NOMO-1 treated with dmso at 0.1 percent for 144 hours (cell line): ENCODE data around the gene BAZ2B.

Experiments used
- DNase-seq: peaks from one replicate; lab custom pipeline; 2025; ENCODE audit not compliant: unreplicated experiment; lab: John Stamatoyannopoulos, UW

Gene BAZ2B

DNA sequence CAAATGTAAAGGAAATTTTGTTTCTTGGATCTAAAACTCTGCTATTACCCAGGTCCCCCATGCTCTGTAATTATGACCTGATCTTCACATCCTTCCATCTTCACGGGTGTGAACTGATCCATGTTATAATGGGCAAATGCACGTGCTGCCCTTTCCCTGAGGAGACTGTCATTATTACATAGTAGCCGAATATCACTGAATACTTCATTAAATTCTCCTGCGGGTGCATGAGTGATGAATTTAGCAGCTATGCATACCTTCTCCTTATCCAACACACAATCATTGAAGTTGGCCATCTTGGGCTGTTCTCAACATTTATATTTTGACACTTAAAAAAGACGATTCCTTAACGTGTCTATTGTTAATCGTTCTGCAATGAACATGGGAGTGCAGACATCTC, 153.4 kb downstream of the BAZ2B start:
- no peak for DNase-seq

DNA sequence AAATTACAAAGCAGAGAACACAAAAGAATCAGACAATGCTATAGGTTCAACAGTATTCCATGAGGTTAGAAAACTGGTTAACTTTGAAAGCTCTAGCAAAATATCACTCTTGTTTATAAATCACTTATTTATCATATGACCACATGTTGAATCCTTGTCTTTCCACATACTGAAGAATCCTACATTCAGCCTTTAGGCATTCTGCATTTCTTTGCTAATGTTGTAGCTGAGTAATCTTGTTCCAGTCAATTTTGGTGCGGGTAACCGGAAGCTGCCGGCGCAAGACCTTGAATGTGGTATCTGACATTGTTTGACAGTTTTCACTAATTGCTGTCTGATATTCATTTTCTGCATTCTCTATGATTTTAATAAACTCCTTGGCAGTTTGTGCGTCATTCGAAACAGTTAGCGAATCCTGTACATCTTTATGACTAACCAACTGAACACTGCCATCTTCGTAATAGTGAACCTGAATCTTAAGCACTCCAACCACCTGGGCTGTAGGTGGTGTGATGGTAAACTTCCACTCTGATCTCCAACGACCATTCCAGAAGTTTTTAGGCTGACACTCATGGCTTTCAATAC, 154.1 kb downstream of the BAZ2B start:
- no peak for DNase-seq

DNA sequence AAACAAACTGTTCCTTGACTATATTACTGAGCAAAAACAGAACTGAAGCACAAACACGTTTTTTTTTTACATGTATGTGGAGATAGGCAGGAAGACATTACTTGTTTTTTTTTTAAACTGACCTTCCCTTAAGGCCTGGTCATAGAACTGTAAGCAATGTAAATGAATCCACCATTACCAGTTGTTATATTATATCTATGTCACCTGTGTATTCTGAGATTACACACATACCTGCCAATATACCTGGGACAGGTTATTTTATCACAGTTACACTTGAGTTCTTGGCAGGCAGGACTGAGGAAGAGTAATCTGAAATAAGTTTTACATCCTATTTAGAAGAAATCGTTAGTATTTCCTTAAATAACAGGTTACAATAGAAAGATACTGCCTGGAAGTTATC, 155.3 kb downstream of the BAZ2B start:
- DNase-seq = no peak

DNA sequence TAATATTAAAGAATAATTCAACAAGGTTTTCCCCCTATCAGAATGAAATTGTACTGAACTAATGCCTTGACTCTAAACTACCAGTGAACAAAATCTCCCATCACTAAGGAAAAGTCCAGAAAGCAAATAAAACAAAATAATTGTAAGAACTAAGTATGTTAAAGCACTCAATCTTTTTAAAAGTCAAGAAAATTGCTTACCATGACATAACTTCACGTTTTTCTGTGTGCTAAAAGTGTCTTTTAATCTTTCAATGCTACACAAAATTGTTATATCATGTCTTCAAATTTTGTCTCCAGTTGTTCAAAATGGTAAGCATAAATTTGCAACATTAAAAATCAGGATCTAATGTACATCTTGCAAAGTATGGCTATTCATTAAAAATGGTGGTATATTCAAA, 156.1 kb downstream of the BAZ2B start:
- DNase-seq = no peak

DNA sequence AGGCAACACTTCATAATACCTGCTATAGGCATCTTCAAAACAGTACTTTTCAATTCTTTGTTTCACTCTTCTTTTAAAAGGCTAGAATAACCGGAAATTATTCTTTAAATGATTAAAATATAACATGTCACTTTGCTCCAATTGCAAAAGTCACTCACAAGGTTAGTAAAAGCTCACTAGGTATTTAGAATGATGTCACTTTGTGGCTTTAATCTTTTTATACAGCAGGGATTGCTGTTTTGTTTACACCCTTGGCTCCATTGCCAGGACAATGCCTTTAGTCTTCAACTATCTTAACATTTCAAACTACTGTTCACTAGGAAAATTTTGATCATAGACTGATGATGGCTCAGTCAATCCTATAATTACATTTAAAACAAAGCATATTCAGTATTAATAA, 157.1 kb downstream of the BAZ2B start:
- DNase-seq = no peak

DNA sequence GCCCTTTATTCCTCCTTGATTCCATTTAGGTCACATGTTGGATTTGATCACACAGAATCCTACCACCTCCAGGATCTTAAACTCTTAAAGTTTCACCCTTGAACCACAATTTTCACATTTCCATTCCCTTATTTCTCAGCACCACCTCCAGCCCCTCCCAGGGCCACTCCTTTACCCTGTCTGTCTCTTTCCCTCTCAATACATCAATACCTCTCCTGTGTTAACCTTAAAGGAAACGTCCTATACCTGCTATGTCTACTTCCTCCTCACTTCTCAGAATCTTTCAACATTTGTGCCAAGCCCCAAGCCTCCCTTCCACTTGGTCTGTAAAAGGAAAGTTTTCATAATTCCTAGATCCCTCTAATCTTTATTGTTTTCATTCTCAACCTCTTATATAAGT, 158.8 kb downstream of the BAZ2B start:
- DNase-seq = no peak

DNA sequence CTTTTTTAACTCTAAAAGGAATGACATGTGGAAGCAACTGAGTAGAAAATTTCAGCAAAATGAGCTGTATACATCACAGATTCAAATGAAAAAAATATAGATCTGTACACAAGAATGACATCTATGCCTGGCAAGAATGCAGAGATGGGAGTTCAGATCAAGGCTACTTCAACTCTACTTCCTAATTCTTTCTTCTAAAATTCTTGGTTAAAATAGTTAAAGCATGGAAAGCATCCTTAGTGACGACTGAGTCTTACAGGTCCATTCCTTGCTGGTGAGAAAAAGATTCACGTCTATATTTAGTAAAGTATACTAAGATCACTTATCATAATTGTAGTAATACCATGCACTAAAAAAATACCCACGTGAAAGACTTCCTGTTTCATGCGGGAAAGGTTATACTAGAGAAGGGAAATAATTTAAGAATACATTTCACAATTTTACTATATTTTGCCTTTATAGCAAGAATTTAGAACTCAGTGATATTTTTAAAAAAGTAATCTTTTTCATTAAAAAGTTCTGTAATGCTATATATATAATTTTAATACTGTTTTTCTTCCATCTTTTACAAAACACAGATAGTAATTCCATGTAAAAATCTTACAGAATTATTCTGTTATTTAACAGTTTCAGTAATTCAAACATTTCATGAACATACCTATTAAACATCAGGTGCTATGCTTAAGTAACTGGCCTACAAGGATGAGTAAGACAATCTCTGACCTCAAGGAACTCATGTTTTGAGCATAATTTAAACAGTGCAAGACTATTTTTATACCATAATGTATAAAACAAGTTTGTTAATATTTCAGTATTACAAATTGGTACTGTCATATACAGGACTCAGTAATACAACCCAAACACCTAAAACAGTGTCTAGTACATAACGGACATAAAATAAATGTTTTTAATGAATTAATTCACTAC, 159.6 kb downstream of the BAZ2B start:
- peak; percentile 2 for DNase-seq

DNA sequence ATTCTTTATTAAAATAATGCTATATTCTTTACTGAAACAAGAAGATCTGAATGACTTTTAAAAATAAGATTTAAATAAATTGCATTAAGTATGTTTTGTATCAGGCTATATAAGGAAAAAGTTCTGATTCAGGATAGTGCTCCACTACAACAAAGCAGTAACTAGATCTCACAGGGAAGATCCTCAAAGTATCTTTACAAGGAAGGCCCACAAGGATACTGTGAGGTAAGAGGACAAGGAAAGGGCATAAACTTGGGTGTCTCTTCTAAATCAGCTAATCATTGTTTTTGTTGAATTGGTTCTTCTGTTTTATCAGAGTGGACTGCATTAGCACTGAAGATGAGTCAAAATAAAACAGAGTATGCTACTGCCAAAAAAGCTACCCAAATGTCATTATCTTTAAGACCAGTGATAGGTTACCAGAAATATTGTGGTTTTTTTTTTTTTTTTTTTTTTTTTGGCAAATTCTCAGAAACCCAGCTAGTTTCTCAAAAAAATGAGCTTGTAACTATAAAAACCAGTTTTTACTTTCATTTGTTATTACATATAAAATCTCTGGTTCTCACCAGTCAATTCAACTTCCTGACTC, 160.9 kb downstream of the BAZ2B start:
- no peak for DNase-seq

DNA sequence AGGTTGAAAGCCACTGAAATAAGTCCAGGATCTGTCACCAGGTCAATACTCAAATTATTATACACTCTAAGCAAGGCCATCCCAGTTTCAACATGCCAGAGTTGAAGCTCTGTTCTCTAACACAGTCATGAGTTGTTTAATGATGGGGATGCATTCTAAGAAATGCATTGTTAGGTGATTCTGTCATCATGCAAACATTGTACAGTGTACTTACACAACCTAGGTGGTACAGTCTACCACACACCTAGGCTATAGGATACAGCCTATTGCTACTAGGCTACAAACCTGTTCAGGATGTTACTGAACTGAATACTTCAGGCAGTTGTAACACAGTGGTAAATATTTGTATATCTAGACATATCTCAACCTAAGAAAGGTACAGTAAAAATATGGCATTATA, 162.2 kb downstream of the BAZ2B start:
- DNase-seq = no peak

DNA sequence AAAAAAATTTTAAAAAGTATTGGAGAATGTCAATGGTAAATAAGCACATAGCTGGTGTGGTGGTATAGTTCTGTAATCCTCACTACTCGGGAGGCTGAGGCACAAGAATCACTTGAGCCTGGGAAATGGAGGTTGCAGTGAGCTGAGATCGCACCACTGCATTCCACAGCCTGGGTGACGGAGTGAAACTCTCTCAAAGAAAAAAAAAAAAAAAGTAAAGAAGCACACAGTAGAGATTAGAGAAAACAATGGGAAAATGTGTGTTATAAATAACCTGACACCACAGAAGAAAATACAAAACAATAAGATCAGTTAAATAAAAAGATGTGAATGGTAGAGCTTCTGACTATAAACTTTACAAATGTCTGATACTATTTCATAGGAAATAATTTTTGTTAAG, 166.2 kb downstream of the BAZ2B start:
- DNase-seq = no peak

DNA sequence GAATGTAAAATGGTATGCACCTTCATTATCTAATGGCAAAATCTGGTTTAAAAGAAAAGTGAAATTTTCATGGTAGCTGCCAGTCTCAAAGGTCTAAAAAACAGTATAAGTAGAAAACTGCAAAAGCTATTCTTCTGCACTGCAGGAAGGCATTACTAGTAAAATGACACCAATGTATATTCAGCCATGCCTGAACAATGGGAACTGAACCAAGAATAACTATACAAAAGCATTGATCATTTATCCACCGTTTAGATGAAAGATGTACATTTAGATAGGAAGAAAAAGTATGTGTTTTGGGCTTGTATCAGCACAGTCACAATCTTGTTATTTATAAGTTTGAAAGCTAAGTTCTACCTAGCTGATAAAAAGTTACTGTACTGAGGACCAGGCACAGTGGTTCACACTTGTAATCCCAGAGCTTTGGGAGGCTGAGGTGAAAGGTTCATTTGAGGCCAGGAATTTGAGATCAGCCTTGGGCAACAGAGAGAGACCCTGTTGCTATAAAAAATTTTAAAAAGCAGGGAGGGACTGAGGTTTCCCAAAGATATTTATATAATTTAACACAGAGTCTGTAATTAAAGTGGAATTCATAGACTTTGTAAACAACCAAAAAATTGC, 166.7 kb downstream of the BAZ2B start:
- DNase-seq = no peak

DNA sequence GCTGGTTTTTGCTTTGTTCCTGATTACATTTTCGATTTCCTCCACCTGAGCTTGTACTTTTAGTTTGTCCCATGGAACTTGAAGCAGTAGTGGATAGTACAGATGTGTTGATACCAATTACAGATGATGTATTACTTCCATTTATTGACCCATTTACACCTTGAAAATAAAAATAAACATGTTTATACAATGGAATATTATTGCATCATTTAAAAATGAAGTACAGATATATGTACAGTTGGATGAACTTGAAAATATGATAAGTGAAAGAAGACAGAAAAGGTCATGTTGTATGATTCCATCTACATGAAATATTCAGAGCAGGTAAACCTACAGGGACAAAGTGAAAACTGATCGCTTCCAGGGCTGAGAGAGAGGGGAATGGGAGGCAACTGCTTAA, 169.5 kb downstream of the BAZ2B start:
- no peak for DNase-seq

DNA sequence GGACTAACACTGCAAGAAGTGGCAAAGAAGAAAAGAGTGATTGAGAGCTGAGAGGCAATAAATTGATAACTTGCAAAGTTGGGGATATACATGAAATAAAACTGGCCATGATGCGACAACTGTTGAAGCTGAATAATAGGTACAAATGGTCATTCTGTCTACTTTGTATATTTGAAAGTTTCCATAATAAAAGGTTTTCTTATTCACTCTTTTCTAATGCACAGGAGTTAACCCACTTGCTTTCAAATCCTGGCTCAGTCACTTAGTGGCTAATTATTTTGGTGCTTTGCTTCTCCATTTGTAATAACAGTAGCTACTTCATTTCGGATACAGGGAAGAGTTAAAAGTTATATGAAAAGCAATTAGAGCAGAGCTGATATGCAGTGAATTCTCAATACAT, 170.1 kb downstream of the BAZ2B start:
- no peak for DNase-seq

DNA sequence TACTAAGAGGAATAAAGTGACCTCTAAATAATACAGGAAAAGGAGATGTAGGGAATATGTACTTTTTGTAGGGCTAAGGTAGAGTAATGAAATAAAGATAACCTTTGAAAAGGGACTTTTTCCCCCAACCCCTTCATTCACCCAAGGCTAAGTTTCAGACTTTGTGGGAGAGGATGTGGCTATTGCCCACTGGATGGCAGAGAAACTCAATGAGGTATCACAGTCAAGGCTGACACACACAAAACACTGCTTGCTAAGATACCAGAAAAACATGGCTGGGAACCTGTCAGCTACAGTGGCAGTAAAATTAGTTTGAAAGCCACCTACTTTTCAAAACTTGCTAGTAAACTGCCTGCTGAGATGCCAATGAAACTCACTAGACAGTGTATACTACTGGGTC, 171.0 kb downstream of the BAZ2B start:
- DNase-seq = no peak

DNA sequence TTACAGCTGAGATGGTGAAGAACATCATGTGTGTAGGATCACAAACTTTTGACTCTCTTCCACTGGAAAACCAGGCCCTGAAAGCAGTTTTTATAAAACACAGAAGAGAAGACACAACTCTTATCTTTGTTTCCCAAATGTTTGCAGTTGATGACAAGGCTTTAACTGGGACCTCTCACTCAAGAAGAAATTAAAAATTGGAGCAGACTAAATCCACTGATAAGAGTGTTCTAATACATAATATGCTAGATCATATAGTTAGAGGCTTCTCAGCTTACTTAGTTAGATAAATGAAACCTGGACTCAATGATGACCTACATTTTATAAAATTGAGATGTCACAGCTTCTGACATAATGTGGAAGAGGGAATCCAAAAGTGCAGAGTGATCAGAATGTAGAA, 171.6 kb downstream of the BAZ2B start:
- DNase-seq = no peak

DNA sequence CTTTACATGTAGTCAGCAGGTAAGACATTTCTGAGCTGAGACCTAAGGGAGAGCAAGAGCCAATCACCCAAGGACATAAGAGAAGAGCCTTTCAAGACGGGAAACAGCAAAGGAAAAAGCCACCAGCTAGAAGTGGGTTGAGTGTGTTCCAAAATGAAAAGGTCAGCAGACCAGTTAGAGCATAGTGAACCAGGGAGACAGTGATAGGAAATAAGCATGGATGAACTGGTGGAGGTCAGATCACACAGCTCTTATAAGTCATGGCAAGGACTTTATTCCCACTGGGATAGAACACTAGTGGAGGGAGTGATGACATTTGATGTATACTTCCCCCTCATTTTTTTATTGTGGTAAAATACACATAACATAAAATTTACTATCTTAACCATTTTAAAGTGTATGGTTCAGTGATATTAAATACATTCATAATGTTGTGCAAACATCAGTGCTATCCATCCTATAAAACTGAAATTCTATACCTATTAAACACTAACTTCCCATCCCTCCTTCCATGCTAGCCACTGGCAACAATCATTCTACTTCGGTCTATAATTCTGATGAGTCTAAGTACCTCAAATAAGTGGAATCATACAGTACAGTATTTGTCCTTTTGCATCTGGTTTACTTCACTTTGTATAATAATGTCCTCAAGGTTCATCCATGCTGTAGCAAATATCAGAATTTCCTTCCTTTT, 174.0 kb downstream of the BAZ2B start:
- DNase-seq = no peak

DNA sequence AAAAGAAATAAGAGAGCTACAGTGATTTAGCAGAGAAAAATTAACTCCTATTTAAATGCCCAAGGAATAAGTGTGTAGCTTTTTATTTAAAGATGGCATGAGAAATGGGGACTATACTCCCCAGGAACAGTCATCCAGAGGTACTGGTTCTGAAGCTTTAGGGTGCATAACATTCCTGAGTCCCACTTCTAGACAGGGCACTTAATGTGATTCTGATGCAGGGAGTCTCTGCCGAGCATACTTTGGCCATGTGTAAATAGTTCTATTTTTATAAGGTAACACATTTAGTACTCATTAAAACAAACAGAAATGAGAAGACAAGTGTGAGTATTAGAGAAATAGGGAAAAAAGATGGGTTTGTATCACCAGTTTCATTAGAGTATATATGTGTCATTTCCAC, 175.2 kb downstream of the BAZ2B start:
- DNase-seq = no peak

DNA sequence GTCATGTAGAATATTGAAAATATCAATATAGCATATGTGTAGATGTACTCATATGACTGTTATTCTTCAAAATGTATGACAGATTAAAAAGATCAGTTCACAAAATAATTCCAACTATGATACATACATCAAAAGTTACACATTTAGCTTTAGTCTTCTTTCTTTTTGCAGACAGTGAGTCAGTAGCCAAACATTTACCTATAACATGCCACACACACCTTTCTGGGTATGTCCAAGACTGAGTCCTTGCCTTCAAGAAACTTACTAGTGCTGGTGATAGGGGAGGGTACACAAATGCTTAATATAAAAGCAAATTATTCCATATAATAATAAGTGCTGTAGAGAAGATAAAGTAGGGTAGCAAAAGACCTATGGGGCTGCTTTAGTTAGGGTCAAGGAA, 176.9 kb downstream of the BAZ2B start:
- no peak for DNase-seq

DNA sequence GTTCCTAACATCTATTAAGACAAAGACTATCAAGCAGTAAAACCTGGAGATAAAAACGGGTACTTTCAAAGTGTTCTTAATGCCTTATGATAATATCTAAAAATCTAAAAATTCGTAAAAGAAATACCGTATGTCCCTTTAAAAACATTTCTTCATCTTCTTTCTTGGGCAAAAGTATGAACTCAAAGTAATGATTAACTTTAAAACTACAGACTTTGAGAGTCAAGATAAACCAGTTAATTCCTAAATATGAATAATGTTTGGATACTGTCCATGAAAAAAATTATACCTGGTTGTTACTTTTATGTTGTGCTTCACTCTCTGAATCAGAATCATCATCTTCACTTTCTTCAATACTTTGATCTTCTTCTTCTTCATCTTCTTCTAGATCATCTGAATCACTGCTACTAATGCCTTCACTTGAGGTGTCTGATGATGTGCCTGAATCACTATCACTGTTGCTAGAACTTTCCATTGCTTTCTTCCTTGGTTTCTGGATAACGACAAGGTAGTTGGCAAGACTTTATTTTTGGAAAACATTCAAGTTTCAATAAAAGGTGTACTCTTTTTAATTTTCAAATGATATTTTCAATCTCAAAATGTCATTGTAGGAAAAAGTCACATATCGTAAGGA, 177.5 kb downstream of the BAZ2B start:
- DNase-seq = no peak

DNA sequence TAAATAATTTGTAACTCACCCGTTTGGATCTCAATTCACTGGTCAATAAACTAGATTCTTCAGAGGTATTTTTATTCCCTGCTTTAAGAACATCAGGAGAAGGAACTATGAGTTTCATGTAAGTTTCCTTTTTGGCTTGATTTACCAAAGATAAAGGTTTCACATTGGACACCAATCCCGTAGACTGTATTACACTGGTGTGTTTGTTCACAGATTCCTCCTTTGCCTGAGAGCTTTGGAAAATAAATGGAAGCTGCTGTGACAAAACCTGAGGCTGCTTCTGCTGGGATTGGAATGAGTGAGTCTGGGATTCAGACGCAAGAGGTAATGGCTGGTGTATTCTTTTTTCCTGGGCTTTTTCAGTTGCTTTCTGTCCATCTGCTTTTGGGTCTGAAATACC, 178.1 kb downstream of the BAZ2B start:
- no peak for DNase-seq

DNA sequence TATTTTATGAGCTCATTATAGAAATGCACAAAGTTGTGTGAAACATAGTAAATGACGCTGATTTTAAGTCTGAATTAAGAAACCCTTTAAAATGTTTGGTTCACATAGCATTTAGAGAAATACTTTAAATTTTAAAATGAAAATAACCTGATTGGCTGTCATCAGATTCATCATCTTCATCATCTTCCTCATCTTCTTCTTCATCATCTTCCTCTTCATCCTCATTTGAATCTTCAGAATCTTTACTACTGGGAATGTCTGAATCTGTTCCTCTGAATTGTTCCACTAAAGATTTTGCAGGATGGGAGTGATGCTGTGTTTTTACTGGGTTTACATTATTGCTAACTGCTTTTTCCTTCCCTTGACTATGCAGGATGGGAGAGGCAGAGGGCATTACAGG, 183.7 kb downstream of the BAZ2B start:
- DNase-seq = no peak
